GM18519 (cell line): ENCODE data around the gene NUP62.
"Not testable (repeated sequence)": the region's sequence is repeated elsewhere in the genome, so short reads cannot be mapped to it uniquely, and the experiment has no call there.

Source experiments
- ATAC-seq: cut with Tn5 transposase; IDR thresholded peaks from one replicate; pipeline ENCODE4 v1.9.1; 2021; ENCODE audit warnings: mild to moderate bottlenecking, moderate library complexity; ENCODE audit not compliant: unreplicated experiment, low FRiP score

The NUP62 gene

DNA sequence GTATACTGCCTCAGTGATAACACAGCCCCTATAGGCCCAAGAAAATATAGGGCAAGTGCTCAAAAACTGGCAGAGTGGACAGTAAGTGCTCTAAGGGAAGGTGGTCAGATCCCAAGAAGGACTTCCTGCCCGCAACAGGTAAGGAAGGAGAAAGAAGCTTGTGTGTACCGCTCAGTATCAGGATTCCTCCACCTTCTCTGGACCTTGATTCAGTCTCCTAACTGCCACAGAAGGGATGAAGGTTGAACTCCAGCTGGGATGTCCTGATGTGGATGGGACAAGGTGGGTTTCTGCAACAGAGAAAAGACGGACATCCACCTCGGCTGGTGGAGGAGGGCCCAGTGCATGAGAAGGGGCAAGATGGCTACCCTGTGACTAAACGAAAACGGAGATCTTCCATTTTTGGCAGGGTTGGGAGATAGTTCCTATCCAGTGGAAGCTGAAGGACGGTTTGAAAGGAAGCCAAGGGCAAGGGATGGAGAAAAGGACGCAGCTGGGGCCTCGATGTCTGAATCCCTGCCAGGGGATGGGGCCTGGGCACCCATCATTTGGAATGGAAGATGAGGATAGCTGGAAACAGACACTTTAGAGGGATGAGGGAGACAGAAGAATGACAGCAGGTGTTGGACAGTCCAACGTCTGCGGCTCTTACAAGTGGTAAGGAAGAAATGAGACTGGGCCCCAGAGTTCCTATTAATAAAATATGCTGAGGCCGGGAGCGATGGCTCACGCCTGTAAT, 1.6 kb downstream of the NUP62 start:
- no peak for ATAC-seq

DNA sequence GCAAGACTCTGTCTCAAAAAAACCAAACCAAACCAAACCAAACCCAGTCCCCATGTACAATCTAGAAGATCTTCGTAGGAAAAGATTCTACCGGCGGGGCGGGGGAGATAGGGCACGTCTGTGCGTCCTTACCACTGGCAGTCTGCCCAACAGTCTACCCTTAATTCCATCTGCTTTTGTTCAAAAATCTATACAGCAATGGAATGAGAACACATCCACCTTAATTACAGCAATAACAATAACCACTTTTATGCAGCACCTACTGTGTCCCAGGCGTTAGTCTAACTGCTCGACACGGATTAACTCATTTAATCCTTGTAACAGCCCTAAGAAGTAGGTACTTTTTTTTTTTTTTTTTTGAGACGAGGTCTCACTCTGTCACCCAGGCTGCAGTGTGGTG, 2.8 kb downstream of the NUP62 start:
- ATAC-seq = no peak

DNA sequence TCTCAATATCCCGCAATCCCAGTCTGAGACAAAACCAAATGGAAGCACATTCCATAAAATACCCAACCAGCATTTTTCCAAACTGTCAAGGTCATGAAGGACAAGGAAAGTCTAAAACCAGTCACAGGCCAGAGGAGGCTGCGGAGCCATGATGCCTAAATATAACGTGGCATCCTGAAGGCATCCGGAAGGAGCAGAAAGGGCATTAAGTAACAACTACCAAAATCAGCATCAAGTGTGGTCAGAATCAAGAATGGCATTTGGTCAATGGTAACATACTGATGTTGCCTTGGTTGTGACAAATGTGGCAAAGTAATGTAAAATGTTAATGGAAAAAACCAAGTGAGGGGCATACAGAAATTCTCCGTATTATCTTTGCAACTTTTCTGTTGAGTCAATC, 3.8 kb downstream of the NUP62 start:
- no peak for ATAC-seq

DNA sequence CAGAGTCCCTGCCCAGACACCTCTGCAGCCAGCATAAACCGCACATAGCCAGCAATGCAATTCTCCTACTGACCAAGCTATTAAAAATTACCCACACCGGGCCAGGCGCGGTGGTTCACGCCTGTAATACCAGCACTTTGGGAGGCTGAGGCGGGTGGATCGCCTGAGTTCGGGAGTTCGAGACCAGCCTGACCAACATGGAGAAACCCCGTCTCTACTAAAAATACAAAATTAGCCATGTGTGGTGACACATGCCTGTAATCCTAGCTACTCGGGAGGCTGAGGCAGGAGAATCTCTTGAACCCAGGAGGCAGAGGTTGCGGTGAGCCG, 4.5 kb downstream of the NUP62 start:
- not testable (repeated sequence) for ATAC-seq

DNA sequence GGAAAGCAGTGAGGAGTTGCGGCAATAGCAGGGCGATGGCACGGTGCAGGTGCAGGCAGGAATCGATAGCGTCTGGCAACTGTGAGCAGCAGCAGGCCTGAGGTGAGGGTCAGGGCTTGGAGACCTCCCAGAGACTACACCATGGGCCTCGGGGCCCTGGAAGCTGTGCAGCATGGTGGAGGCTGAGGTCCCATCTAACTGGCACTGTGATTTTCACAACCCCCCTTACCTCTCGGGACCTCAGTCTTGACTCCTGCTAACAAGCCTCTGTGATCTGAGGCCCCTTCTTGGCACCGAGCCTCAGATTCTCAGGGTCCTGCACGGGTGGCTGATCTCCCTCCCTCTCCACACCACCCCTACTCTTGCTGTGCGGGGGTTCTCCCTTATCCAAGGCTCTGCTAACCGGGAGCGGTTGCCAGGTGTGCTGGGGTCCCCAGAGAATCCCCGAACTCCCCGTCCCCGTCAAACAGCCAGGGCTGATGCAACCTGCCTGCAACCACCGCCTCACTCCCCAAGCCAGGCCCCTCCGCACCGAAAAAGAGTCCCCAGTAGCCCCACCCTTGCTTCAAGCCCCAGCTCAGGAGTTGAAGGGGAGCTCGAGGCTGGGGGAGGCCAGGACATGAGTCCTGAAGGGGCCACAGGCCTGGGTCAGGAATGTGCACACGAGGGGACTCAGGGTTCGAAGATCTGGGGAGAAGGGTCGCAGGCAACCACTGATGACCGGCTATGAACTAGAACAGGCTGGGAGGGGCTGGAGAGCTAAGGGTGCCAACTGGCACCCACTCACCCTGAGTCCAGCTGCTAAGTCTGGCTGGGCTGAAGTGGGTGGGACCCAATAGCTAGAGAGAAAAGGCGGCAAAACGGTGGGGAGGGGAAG, 5.1 kb downstream of the NUP62 start:
- ATAC-seq = no peak

DNA sequence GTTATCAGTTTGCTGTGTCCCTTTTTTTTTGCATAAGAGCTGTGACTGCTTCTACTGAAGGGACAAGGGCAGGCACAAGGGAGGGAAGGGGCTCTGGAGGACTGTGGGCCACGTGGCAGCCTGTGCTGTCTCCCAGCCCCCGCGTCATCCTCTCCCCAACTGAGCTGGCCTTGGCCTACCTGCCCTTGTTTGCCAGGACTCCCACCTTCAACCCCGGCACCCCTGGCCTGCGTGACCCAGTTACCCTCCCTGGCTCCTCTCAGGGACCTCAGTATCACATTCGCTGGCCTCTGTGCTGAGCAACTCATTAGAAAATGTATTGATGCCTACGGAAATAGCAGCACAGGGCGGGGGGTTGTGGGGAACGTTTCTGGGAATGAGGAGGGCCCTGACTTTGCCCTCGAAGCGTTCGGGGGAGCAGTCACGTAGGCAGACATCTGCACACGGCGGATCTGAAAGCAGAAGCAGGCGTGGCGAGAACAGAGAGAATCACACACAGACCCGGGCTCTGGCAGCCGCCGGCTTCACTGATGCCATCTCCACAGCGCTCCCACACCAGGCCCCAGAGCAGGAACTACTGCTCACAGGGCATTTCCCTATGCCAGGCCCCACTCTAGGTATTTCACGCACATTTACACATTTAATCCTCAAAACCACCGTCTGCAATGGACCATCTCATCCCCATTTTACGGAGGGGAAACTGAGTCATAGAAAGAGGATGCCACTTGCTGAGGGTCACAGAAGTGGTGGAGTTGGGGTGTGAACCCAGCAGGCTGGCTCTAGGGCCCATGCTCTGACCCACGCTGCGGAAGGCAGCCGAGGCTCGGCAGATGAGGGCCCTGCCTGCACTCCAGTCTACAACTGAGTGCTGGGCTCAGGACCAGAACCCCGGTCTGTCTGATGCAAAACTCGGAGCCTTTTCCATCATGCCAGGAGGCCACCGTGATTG, 6.0 kb downstream of the NUP62 start:
- ATAC-seq = no peak

DNA sequence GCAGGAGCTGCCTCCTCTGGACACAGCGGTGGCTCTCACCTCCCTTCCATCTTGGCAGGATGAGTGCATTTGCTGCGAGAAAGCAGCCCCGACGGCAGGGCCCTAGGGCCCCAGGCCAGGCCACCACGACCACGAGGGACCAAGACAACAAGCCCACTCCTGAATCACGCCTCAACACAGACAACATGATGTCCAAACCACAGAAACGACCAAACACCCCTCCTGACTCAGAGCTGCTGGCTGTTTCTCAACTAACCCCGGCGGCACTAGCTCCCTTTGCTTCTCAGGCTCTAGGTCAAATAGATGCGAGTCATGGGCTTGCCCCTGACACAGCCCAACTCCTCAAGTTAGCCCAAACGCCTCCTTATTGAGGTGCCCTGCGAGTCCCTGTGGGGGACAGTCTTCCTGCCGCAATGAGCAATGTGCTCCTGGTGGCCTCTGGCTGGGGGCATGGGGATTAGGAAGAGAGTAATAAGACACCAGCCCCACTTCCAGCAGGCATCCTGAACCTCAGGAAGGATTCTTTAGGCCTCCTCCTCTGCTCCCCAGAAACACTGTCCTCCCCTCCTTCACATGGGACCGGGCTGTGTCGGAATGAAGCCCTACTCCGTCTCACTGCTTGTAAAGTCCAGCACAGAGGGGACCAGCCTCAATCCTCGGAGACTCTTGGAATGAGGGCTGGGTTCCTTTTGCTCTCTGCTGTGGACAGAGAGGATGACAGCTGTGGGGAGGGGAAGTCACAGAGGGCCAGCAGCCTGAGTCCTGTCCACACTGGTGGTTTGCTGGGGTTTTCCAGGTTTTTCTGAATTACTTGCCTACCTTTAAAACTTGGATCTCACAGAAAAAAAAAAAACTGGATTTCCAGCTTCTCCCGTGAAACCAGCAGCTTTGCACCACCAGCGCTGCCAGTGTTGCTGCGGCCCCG, 7.2 kb downstream of the NUP62 start:
- ATAC-seq = no peak

DNA sequence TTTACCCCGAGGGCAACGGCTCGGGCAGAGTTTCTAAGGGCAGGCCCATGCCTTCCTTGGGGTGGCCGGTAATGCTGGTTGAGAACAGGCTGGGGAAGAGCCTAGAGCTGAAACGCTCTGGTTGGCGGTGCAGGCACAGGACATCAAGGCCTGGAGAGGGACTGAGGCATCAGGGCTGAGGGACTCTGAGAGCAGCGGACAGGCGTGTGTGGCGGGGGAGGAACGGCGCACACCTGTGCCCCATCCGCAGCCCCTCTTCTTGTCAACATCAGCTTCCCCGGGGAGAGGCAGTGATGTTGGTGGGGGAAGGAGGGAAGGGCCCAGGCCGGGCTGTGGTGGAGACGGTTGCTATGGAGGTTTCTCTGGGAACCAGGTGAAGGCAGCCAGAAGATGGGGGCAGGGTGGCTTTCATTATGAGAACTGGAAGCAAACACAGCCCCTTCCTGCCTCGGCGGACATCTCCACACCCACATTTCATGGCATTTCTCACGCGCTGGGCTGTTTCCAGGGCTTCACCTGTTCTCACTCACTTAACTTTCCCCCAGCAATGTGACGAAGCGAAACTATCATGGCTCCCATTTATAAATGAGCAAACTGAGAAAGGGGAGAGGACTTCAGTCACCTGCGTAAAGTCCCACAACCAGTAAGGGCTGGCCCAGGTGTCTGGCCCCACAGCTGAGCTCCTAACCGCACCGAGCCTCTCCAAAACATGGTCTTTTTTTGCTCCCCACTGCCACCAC, 8.5 kb downstream of the NUP62 start:
- no peak for ATAC-seq

DNA sequence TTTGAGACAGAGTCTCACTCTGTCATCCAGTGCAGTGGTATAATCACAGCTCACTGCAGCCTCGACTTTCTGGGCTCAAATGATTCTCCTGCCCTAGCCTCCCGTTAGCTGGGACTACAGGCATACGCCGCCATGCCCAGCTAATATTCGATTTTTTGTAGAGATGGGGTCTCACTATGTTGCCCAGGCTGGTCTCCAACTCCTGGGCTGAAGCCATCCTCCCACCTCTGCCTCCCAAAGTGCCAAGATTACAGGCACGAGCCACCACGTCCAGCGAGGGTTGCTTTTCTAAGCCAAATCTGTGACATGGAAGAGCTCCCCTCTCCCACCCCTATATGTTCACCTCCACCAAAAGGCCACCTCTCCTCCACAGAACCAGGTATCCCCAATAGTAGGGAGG, 11.2 kb downstream of the NUP62 start:
- ATAC-seq = no peak

DNA sequence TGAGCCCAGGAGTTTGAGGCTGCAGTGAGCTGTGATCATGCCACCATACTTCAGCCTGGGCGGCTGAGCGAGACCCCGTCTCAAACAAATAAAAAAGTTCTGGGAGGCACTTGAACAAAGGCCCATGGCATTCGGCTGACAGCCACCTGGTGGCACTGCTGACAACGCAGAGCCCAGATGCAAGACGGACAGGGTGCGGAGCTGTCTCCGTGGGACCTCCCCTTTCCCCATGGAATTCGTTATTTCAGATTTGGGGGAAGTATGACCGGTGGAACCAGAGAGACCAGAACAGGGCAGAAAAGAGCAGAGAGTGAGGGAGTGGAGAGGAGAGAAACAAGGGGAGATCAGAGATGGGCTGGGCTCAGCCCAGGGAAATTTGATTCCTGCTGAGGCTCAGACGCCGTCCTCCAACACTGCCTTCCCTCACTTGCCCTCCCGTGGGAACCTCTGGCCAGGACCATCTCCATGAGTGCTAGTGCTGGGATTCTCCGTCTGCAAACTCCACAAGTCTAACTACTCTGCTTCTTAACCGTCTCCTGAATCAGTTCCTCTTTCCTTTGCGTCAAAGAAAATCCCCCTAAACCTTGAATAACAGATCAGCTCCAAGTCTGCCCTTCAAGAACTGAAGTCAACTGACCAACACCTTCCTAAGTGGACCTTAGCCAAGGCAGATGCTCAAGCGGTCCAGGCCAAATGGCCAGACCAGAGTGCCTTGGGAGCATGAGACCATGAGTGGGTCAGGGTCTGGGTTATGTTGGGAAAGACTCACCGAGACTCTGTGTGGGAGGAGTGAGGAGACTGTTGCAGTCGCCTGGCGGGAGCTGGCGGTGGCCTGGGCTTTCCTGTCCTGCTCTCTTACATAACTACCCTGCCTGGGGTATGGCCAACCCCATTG, 12.2 kb downstream of the NUP62 start:
- no peak for ATAC-seq

DNA sequence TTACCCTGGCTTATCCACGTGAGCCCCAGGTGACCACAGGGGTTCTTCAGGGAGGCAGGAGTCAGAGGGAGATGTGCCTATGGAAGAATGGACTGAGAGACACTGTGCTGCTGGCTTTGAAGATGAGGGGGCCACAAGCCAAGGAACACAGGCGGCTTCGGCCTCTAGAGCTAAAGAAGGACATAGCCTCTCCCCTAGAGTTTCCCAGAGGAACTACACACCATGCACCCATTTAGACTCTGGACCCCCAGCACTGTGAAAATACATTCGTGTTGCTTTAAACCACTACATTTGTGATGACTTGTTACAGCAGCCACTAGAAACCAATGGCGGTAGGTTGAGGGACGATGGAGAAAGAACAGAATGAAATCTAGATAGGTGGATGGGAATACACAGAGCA, 14.0 kb downstream of the NUP62 start:
- no peak for ATAC-seq

DNA sequence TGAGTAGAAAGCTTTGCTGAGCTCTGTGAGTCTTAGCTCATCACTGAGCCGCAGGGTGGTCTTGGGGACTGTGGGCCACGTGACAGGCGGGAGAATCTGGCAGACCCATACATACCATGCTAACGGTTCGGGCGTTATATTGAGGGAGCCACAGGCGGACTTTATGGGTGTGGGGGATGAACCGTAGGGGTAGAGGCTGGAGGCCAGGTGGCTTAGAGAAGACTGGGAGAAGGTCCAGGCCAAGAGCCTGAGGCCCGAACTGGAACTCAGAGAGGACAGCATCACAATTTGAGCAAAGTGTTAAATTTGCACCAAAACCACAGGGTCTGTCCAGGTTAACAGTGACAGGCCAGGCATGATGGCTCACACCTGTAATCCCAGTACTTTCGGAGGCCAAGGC, 15.6 kb downstream of the NUP62 start:
- ATAC-seq = no peak

DNA sequence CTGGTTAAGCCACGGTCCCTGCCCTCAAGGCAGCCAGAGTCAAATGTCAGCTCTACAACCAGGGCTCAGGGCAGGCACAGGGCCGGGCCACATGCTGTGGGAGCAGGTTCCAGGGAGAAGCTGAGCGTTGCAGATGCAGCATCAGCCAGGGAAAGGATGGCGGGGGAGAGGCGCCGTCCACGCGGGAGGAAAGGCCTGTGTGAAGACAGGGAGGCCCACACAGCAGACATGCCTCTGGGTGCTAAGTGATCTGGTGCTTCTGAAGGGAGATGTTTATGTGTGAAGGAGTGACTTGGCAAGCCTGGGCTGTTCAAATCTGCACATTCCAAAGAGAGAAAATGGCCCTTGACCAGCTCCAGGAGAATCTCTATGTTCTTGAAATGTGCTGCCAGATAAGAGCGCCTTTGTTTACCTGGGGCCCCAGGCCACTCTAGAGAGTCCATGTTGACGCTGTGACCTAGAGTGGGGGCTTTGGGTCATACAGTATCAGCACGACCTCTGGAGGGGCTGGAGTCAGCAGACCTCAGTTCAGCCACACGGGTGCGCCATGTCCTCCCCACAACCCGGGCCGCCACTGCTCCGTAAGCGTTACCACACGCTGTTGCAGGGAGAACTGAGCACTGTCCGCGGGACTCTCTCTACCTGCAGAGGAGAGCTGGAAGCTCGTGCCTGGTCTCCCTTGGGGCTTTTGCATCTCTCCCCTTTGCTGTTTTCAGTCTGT, 16.2 kb downstream of the NUP62 start:
- no peak for ATAC-seq

DNA sequence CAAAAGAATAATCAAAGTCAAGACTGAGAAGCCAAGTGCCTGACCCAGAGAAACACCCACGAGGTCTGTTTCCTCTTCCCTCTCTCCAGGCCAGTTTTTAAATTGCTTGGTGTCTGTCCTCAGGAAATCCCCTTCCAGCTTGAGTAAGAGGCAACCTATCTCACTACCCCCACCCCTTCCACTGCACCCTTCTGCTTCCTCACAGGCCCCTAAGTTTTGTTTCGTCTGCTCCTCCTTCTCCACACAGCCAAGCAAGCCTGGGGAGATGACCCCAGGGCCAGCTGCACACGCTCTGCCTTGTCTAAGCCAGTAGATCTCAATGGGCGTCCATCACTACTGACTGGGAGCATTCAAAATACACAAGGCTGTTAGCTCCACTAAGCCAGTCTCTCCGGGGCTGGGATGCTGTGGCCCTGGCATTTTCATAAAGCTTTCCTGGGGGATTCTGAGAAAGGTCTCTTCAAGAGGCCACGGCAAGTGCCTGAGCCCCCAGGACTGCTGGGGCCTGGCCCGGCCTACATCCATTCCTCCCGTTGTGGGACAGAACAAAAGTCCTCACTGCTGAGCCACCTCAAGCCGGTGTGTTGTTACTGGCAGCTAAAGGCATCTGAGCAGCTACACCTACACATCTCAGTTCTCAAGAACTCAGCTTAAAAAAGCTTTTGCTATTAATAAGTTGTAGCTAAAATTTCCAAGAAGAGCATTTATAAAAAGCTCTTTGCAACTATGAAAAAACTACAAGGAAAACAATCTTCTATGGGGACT, 17.7 kb downstream of the NUP62 start:
- ATAC-seq = no peak

DNA sequence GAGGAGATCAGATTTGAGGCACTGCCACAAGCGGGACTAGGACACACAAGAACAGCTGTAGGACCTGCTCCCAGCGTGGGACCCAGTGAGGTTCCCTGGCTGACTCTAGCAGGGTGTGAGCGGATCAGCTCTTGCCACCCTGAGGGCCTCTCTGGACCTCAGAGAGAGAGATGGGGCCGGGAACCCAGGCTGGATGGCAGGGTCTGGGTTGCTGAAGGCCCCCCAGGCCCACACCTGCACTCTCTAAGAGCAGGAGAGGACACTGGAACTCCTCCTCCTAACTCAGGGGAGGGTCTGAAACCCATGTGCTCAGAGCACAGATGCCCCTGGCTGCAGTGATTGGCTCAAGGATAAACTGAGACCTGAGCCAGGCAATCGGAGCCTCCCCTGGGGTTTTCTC, 19.1 kb downstream of the NUP62 start:
- ATAC-seq = no peak

DNA sequence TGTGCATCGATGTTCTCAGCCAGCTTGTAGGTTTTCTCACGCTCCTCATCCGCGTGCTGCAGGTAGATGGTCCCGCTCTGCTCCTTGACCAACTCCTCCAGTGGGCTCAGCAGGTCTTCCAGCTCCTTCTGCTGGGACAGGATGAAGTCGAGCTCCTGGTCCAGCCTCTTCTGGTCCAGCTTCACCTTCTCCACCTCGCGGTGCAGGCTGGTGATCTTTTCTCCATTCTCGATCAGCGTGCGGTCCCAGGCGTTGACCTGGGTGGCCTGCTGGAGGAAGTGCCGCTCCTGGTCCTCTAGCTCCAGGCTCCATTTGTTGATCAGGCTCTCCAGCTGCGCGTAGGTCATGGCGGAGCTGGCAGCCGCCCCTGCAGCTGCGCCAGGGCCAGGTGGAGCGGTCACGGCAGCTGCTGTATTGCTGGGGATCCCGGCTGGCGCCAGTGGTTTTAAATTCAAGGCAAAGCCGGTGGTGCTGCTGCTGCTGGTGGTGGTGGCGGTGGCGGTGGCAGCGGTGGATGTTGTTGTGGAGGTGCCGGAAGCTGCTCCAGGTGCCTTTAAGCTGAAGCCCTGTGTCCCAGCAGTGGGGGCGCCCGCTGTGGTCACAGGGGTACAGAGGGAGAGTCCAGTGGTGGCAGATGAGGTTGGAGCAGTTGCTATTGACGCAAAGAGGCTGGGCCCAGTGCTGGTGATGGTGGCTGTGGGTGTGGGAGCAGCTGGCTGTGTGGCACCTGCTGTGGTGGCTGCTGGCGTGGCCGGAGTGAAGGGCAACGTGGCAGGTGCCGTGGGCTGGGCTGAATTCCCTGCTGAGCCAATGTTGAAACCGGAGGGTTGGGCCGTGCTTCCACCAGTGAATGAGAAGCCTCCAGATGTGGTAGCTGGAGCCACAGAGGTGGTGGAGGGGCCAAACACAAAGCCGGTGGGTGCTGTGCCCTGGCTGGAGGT, 20.6 kb downstream of the NUP62 start:
- no peak for ATAC-seq
